Measurements from ENCODE around the gene GPR101.

Gene GPR101

DNA sequence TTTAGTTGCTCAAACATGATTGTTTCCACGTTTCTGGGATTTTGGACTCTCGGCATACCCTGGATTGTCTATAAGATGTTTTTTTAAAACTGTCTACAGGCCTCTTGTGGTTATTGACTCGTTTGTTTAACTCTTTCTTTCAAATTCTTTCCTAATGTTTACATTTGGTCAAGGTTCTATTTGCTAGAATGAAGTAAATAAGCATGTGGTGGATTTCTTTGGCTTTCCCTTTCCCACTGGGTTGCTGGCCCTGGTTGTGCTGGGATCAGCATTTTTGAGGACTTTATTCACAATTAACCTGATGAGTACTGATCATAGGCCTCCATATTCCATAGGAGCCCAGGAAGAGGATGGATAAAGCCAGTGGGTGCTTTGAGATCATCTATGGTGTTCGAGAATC, 11.1 kb upstream of the GPR101 start:
- no peaks in the 10 kb centered on the region for H3K36me3 ChIP-seq (ENCODE audit: control insufficient read depth, insufficient read depth, low read length)
- no peaks in the 10 kb centered on the region for H3K27me3 ChIP-seq (ENCODE audit: control insufficient read depth, insufficient read depth, low read length, poor library complexity, severe bottlenecking)
- no peaks in the 10 kb centered on the region for H3K4me1 ChIP-seq (ENCODE audit: control insufficient read depth, insufficient read depth, low read length)
- 90% methylated on average over 1 to 4 of the region's 4 CpGs for WGBS, 2 experiments
- H3K27ac ChIP-seq (ENCODE audit: insufficient read depth, low read depth, low read length, poor library complexity, severe bottlenecking): no peak overlapping the region
- no peaks in the 10 kb centered on the region for H3K9me3 ChIP-seq (ENCODE audit: control insufficient read depth, low read length)
- no peak overlapping the region for H3K4me3 ChIP-seq (ENCODE audit: insufficient read depth, low read depth, low read length)

- Histone ChIP-seq H3K27me3 (ENCODE audit: control insufficient read depth, insufficient read depth, low read length, poor library complexity, severe bottlenecking) (no peaks in the 10 kb centered on the region), H3K4me3 (ENCODE audit: insufficient read depth, low read depth, low read length) (no peak overlapping the region), H3K9me3 (ENCODE audit: control insufficient read depth, low read length) (no peaks in the 10 kb centered on the region), H3K27ac (ENCODE audit: insufficient read depth, low read depth, low read length, poor library complexity, severe bottlenecking) (no peak overlapping the region), H3K4me1 (ENCODE audit: control insufficient read depth, insufficient read depth, low read length) (no peaks in the 10 kb centered on the region), H3K36me3 (ENCODE audit: control insufficient read depth, insufficient read depth, low read length) (no peaks in the 10 kb centered on the region)
- no CpG with 5 or more reads among the region's 1 CpG for WGBS, 2 experiments
Observed at GRCh38 chrX:137043736-137044135, 9.9 kb upstream of the GPR101 start.

- H3K27ac ChIP-seq (ENCODE audit: insufficient read depth, low read depth, low read length, poor library complexity, severe bottlenecking): no peak overlapping the region
- WGBS, 2 experiments: 88 to 92% methylated on average over 3 of the region's 3 CpGs
- no peaks in the 10 kb centered on the region for H3K36me3 ChIP-seq (ENCODE audit: control insufficient read depth, insufficient read depth, low read length)
- no peak overlapping the region for H3K4me3 ChIP-seq (ENCODE audit: insufficient read depth, low read depth, low read length)
- H3K4me1 ChIP-seq (ENCODE audit: control insufficient read depth, insufficient read depth, low read length): no peaks in the 10 kb centered on the region
- H3K27me3 ChIP-seq (ENCODE audit: control insufficient read depth, insufficient read depth, low read length, poor library complexity, severe bottlenecking): peaks cover 11% of the 10 kb centered on the region
- H3K9me3 ChIP-seq (ENCODE audit: control insufficient read depth, low read length): no peaks in the 10 kb centered on the region
Observed at GRCh38 chrX:137041329-137041728, 7.5 kb upstream of the GPR101 start.

GRCh38 chrX:137040113-137040794, 6.5 kb upstream of the GPR101 start:
- no peak overlapping the region for H3K4me3 ChIP-seq (ENCODE audit: insufficient read depth, low read depth, low read length)
- H3K9me3 ChIP-seq (ENCODE audit: control insufficient read depth, low read length): no peaks in the 10 kb centered on the region
- WGBS, 2 experiments: 95% methylated on average over 11 to 12 of the region's 14 CpGs
- H3K27me3 ChIP-seq (ENCODE audit: control insufficient read depth, insufficient read depth, low read length, poor library complexity, severe bottlenecking): peaks cover 22% of the 10 kb centered on the region
- no peaks in the 10 kb centered on the region for H3K36me3 ChIP-seq (ENCODE audit: control insufficient read depth, insufficient read depth, low read length)
- no peaks in the 10 kb centered on the region for H3K4me1 ChIP-seq (ENCODE audit: control insufficient read depth, insufficient read depth, low read length)
- no peak overlapping the region for H3K27ac ChIP-seq (ENCODE audit: insufficient read depth, low read depth, low read length, poor library complexity, severe bottlenecking)

DNA sequence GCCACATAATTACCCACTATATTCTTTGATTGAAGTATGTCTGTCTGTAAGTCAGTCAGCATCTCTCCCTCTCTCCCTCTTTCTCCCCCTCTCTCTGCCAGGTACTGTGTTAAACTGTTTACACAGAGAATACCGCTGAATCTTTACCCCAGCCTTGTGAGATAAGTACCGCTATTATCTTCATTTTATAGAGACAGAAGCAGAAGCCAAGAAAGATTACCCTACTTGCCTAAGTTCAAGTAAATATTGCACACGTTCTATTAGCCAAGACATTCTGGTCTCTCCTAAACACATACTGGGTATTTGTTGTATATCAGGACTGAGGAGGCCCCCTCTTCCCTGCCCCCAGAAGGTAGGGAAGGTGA, 695 bp upstream of the GPR101 start:
- WGBS, 2 experiments: 15 to 24% methylated on average over 2 to 3 of the region's 3 CpGs
- Histone ChIP-seq H3K4me3 (ENCODE audit: insufficient read depth, low read depth, low read length) (no peak overlapping the region), H3K27me3 (ENCODE audit: control insufficient read depth, insufficient read depth, low read length, poor library complexity, severe bottlenecking) (peaks cover 80% of the 10 kb centered on the region), H3K9me3 (ENCODE audit: control insufficient read depth, low read length) (no peaks in the 10 kb centered on the region), H3K27ac (ENCODE audit: insufficient read depth, low read depth, low read length, poor library complexity, severe bottlenecking) (no peak overlapping the region), H3K36me3 (ENCODE audit: control insufficient read depth, insufficient read depth, low read length) (no peaks in the 10 kb centered on the region), H3K4me1 (ENCODE audit: control insufficient read depth, insufficient read depth, low read length) (peaks cover 3% of the 10 kb centered on the region)

DNA sequence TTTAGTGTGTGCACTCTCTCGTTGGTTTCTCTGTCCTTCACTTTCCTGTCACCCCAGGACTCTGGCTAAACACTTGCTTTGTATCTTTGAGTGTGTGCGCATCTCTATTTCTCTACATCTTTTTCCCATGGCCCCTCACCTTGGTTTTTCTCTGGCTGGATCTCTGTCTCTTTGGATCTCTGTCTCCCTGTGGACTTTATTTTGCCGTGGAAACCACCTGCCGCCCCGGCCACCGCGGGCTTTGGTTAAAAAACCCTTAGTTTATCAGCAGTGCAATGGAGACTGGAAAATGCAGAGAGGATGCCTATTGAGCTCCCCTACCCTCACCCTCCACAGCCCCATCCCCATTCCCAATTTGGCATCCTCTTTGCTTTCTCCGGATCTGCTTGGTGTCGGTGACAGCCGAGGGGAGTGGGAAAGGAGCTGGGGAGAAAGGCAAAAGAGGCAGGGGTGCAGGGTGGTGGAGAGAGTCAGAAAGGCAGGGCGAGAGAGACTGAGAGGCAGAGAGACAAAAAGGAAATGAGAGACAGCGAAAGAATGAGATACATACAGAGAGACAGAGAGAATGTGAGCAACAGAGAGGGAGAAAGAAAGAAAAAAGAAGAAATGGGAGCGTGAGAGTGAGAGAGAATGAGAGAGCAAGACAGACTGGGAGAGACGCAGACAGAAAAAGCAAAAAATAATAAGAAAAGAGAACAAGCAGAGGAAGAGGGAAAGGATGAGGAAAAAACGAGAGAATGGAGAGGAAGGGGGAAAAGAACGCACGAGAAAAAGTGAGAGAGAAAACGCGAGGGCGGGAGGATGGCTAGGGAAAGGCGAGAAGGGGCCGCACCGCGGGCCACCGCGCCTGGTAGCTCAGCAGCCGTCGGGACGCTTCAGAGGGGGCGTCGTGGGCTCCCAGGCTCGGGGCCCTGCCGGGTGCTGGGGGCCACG, 688 bp downstream of the GPR101 start:
- Histone ChIP-seq H3K4me1 (ENCODE audit: control insufficient read depth, insufficient read depth, low read length) (peaks cover 3% of the 10 kb centered on the region), H3K4me3 (ENCODE audit: insufficient read depth, low read depth, low read length) (no peak overlapping the region), H3K9me3 (ENCODE audit: control insufficient read depth, low read length) (no peaks in the 10 kb centered on the region), H3K27me3 (ENCODE audit: control insufficient read depth, insufficient read depth, low read length, poor library complexity, severe bottlenecking) (peaks cover 93% of the 10 kb centered on the region), H3K36me3 (ENCODE audit: control insufficient read depth, insufficient read depth, low read length) (no peaks in the 10 kb centered on the region), H3K27ac (ENCODE audit: insufficient read depth, low read depth, low read length, poor library complexity, severe bottlenecking) (no peak overlapping the region)
- WGBS, 2 experiments: 9 to 11% methylated on average over 33 to 34 of the region's 34 CpGs

DNA sequence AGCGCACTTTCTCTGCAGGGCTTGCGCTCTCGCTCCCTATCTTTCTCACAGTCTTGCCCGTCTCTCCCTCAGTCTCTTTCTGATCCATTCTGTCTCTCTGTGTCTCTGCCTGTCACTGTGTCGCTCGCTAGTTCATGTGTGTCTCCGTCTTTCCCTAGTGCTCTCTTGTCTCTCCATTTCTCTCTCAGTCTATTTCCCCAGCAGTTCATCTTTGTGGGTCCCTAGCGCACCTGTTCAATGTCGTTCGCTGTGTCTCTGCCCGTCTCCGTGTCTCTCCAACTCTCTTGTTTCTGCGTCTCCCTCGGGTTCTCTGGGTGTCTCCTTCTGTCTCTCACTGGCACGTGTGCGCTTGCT, 1.5 kb downstream of the GPR101 start:
- 6 to 7% methylated on average over 16 of the region's 16 CpGs for WGBS, 2 experiments

GRCh38 chrX:137031517-137032340, 2.1 kb downstream of the GPR101 start:
- H3K27ac ChIP-seq (ENCODE audit: insufficient read depth, low read depth, low read length, poor library complexity, severe bottlenecking): no peak overlapping the region
- no peaks in the 10 kb centered on the region for H3K36me3 ChIP-seq (ENCODE audit: control insufficient read depth, insufficient read depth, low read length)
- no peaks in the 10 kb centered on the region for H3K9me3 ChIP-seq (ENCODE audit: control insufficient read depth, low read length)
- peak overlapping the region; percentile 11 for H3K4me3 ChIP-seq (ENCODE audit: insufficient read depth, low read depth, low read length)
- peaks cover 90% of the 10 kb centered on the region for H3K27me3 ChIP-seq (ENCODE audit: control insufficient read depth, insufficient read depth, low read length, poor library complexity, severe bottlenecking)
- peaks cover 3% of the 10 kb centered on the region for H3K4me1 ChIP-seq (ENCODE audit: control insufficient read depth, insufficient read depth, low read length)
- WGBS, 2 experiments: 2% methylated on average over 49 of the region's 49 CpGs

More for the DNA sequence above, 1.5 kb downstream of the GPR101 start:
- Histone ChIP-seq H3K9me3 (ENCODE audit: control insufficient read depth, low read length) (no peaks in the 10 kb centered on the region), H3K27ac (ENCODE audit: insufficient read depth, low read depth, low read length, poor library complexity, severe bottlenecking) (no peak overlapping the region), H3K4me1 (ENCODE audit: control insufficient read depth, insufficient read depth, low read length) (peaks cover 3% of the 10 kb centered on the region), H3K4me3 (ENCODE audit: insufficient read depth, low read depth, low read length) (no peak overlapping the region), H3K27me3 (ENCODE audit: control insufficient read depth, insufficient read depth, low read length, poor library complexity, severe bottlenecking) (peaks cover 96% of the 10 kb centered on the region), H3K36me3 (ENCODE audit: control insufficient read depth, insufficient read depth, low read length) (no peaks in the 10 kb centered on the region)

DNA sequence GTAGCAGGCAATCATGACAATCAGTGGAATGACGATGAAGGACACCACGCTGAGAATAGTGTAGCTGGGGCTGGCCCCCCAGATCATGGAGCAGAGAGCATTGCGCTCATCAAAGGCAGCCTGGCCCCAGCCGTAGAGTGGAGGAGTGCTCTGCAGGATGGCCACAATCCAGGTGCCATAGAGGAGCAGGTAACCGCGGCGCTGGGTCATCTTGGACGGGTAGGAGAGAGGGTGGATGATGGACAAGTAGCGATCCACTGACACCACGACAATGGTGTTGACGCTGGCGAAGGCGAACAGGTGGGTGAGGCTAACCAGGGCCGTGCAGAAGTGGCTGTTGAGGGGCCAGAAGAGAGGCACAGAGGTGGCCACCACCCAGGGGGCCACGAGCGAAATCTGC, 2.8 kb downstream of the GPR101 start:
- whole genome bisulfite sequencing, 2 experiments: 26 to 30% methylated on average over 15 of the region's 16 CpGs
- peaks cover 3% of the 10 kb centered on the region for H3K4me1 ChIP-seq (ENCODE audit: control insufficient read depth, insufficient read depth, low read length)
- H3K27ac ChIP-seq (ENCODE audit: insufficient read depth, low read depth, low read length, poor library complexity, severe bottlenecking): no peak overlapping the region
- peaks cover 83% of the 10 kb centered on the region for H3K27me3 ChIP-seq (ENCODE audit: control insufficient read depth, insufficient read depth, low read length, poor library complexity, severe bottlenecking)
- no peaks in the 10 kb centered on the region for H3K9me3 ChIP-seq (ENCODE audit: control insufficient read depth, low read length)
- H3K36me3 ChIP-seq (ENCODE audit: control insufficient read depth, insufficient read depth, low read length): no peaks in the 10 kb centered on the region
- H3K4me3 ChIP-seq (ENCODE audit: insufficient read depth, low read depth, low read length): no peak overlapping the region

DNA sequence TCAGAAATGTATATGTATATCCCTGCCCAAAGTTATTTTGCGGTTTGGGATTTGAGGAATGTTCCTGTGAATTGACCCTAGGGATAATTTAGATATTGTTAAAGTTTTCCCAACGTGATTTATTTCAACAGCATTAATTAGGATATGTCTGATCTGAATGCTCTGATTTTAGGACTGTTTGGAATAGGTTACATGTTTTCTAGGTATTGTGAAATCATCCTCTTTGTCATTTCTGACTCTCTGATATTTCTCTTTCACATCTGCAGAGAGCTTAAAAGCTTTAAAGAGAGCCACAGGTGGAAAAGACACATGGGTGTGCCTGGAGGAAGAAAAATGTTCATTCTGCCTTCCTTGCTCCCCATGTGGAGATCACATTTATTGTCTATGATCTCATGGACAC, 5.1 kb downstream of the GPR101 start:
- Histone ChIP-seq H3K9me3 (ENCODE audit: control insufficient read depth, low read length) (no peaks in the 10 kb centered on the region), H3K4me3 (ENCODE audit: insufficient read depth, low read depth, low read length) (no peak overlapping the region), H3K27me3 (ENCODE audit: control insufficient read depth, insufficient read depth, low read length, poor library complexity, severe bottlenecking) (peaks cover 66% of the 10 kb centered on the region), H3K4me1 (ENCODE audit: control insufficient read depth, insufficient read depth, low read length) (peaks cover 3% of the 10 kb centered on the region), H3K36me3 (ENCODE audit: control insufficient read depth, insufficient read depth, low read length) (no peaks in the 10 kb centered on the region), H3K27ac (ENCODE audit: insufficient read depth, low read depth, low read length, poor library complexity, severe bottlenecking) (no peak overlapping the region)
- 62 to 67% methylated on average over 1 to 2 of the region's 2 CpGs for WGBS, 2 experiments

Data from ectodermal cell (in vitro differentiated cells).